ENCODE measurements around the gene MBL2.

Gene MBL2

GRCh38 chr10:52740913-52741675 lies 31.5 kb downstream of the MBL2 start:
- no peaks in the 10 kb centered on the region for H3K27me3 ChIP-seq (ENCODE audit: control insufficient read depth, insufficient read depth, low read length)
- no peaks in the 10 kb centered on the region for H3K9me3 ChIP-seq (ENCODE audit: control insufficient read depth, insufficient read depth, low read length)
- H3K27ac ChIP-seq (ENCODE audit: low read length), result no peak overlapping the region
- H3K4me3 ChIP-seq (ENCODE audit: low read length), result no peak overlapping the region
- no peaks in the 10 kb centered on the region for H3K4me1 ChIP-seq (ENCODE audit: control insufficient read depth, insufficient read depth, low read length)
- peak; percentile 55 for DNase-seq (ENCODE audit: low read depth, low spot score)
- no CpG with 5 or more reads among the region's 5 CpGs for WGBS (ENCODE audit: insufficient coverage, insufficient read length)
- H3K36me3 ChIP-seq (ENCODE audit: control insufficient read depth, insufficient read depth, low read length), result no peaks in the 10 kb centered on the region

- DNase-seq (ENCODE audit: low read depth, low spot score), result no peak
- H3K9me3 ChIP-seq (ENCODE audit: control insufficient read depth, insufficient read depth, low read length), result no peaks in the 10 kb centered on the region
- WGBS (ENCODE audit: insufficient coverage, insufficient read length), result no CpG with 5 or more reads among the region's 1 CpG
- no peak overlapping the region for H3K27ac ChIP-seq (ENCODE audit: low read length)
- H3K4me1 ChIP-seq (ENCODE audit: control insufficient read depth, insufficient read depth, low read length), result no peaks in the 10 kb centered on the region
- no peak overlapping the region for H3K4me3 ChIP-seq (ENCODE audit: low read length)
- H3K27me3 ChIP-seq (ENCODE audit: control insufficient read depth, insufficient read depth, low read length), result no peaks in the 10 kb centered on the region
- no peaks in the 10 kb centered on the region for H3K36me3 ChIP-seq (ENCODE audit: control insufficient read depth, insufficient read depth, low read length)
Measured at GRCh38 chr10:52740155-52740549, 32.4 kb downstream of the MBL2 start.

GRCh38 chr10:52739380-52740154 lies 33.0 kb downstream of the MBL2 start:
- Histone ChIP-seq H3K27ac (ENCODE audit: low read length) (no peak overlapping the region), H3K4me1 (ENCODE audit: control insufficient read depth, insufficient read depth, low read length) (no peaks in the 10 kb centered on the region), H3K36me3 (ENCODE audit: control insufficient read depth, insufficient read depth, low read length) (no peaks in the 10 kb centered on the region), H3K27me3 (ENCODE audit: control insufficient read depth, insufficient read depth, low read length) (no peaks in the 10 kb centered on the region), H3K9me3 (ENCODE audit: control insufficient read depth, insufficient read depth, low read length) (no peaks in the 10 kb centered on the region), H3K4me3 (ENCODE audit: low read length) (no peak overlapping the region)
- no CpG with 5 or more reads among the region's 3 CpGs for WGBS (ENCODE audit: insufficient coverage, insufficient read length)
- no peak for DNase-seq (ENCODE audit: low read depth, low spot score)

GRCh38 chr10:52738951-52739350 lies 33.6 kb downstream of the MBL2 start:
- Histone ChIP-seq H3K27ac (ENCODE audit: low read length) (no peak overlapping the region), H3K36me3 (ENCODE audit: control insufficient read depth, insufficient read depth, low read length) (no peaks in the 10 kb centered on the region), H3K4me1 (ENCODE audit: control insufficient read depth, insufficient read depth, low read length) (no peaks in the 10 kb centered on the region), H3K4me3 (ENCODE audit: low read length) (no peak overlapping the region), H3K9me3 (ENCODE audit: control insufficient read depth, insufficient read depth, low read length) (no peaks in the 10 kb centered on the region), H3K27me3 (ENCODE audit: control insufficient read depth, insufficient read depth, low read length) (no peaks in the 10 kb centered on the region)
- no CpG with 5 or more reads among the region's 5 CpGs for WGBS (ENCODE audit: insufficient coverage, insufficient read length)
- DNase-seq (ENCODE audit: low read depth, low spot score), result no peak

GRCh38 chr10:52729271-52730104 lies 43.1 kb downstream of the MBL2 start:
- H3K9me3 ChIP-seq (ENCODE audit: control insufficient read depth, insufficient read depth, low read length), result no peaks in the 10 kb centered on the region
- no CpG with 5 or more reads among the region's 9 CpGs for WGBS (ENCODE audit: insufficient coverage, insufficient read length)
- no peaks in the 10 kb centered on the region for H3K4me1 ChIP-seq (ENCODE audit: control insufficient read depth, insufficient read depth, low read length)
- no peaks in the 10 kb centered on the region for H3K36me3 ChIP-seq (ENCODE audit: control insufficient read depth, insufficient read depth, low read length)
- H3K27me3 ChIP-seq (ENCODE audit: control insufficient read depth, insufficient read depth, low read length), result no peaks in the 10 kb centered on the region
- no peak overlapping the region for H3K4me3 ChIP-seq (ENCODE audit: low read length)
- H3K27ac ChIP-seq (ENCODE audit: low read length), result no peak overlapping the region
- no peak for DNase-seq (ENCODE audit: low read depth, low spot score)

- DNase-seq (ENCODE audit: low read depth, low spot score), result no peak
- H3K27me3 ChIP-seq (ENCODE audit: control insufficient read depth, insufficient read depth, low read length), result no peaks in the 10 kb centered on the region
- WGBS (ENCODE audit: insufficient coverage, insufficient read length), result no CpG with 5 or more reads among the region's 4 CpGs
- no peaks in the 10 kb centered on the region for H3K4me1 ChIP-seq (ENCODE audit: control insufficient read depth, insufficient read depth, low read length)
- no peak overlapping the region for H3K27ac ChIP-seq (ENCODE audit: low read length)
- no peaks in the 10 kb centered on the region for H3K9me3 ChIP-seq (ENCODE audit: control insufficient read depth, insufficient read depth, low read length)
- no peak overlapping the region for H3K4me3 ChIP-seq (ENCODE audit: low read length)
- H3K36me3 ChIP-seq (ENCODE audit: control insufficient read depth, insufficient read depth, low read length), result no peaks in the 10 kb centered on the region
Measured at GRCh38 chr10:52720018-52720417, 52.6 kb downstream of the MBL2 start.

All from iPS DF 6.9 (cell line).